HG03521 (cell line): Measurements from ENCODE around the gene CHRNA1.

ENCODE experiments used
- ATAC-seq: cut with Tn5 transposase; IDR thresholded peaks from one replicate; pipeline ENCODE4 v1.9.1; 2021; ENCODE audit warnings: mild to moderate bottlenecking, moderate library complexity; ENCODE audit not compliant: unreplicated experiment

Gene CHRNA1

GRCh38 chr2:174784316-174784715 is 20.0 kb upstream of the CHRNA1 start:
- ATAC-seq: no peak

- no peak for ATAC-seq
These were observed 17.7 kb upstream of the CHRNA1 start for GRCh38 chr2:174781996-174782395.

- no peak for ATAC-seq
These were observed 17.0 kb upstream of the CHRNA1 start for GRCh38 chr2:174781298-174781697.

GRCh38 chr2:174780856-174781255 is 16.6 kb upstream of the CHRNA1 start:
- no peak for ATAC-seq

- ATAC-seq: no peak
These were observed 16.0 kb upstream of the CHRNA1 start for GRCh38 chr2:174780191-174780840.

- ATAC-seq: no peak
These were observed 15.2 kb upstream of the CHRNA1 start for GRCh38 chr2:174779361-174779928.

- ATAC-seq: peak; percentile 76
These were observed 14.1 kb upstream of the CHRNA1 start for GRCh38 chr2:174778085-174778981.

GRCh38 chr2:174777347-174778084 is 13.2 kb upstream of the CHRNA1 start:
- no peak for ATAC-seq

- no peak for ATAC-seq
These were observed 12.4 kb upstream of the CHRNA1 start for GRCh38 chr2:174776675-174777074.

- no peak for ATAC-seq
These were observed 12.0 kb upstream of the CHRNA1 start for GRCh38 chr2:174776223-174776622.

GRCh38 chr2:174775571-174775980 is 11.3 kb upstream of the CHRNA1 start:
- ATAC-seq: no peak

- no peak for ATAC-seq
These were observed 10.6 kb upstream of the CHRNA1 start for GRCh38 chr2:174774886-174775285.

- ATAC-seq: no peak
These were observed 8.9 kb upstream of the CHRNA1 start for GRCh38 chr2:174773215-174773614.

GRCh38 chr2:174772472-174772801 is 8.2 kb upstream of the CHRNA1 start:
- no peak for ATAC-seq

- ATAC-seq: peak; percentile 70
These were observed 7.6 kb upstream of the CHRNA1 start for GRCh38 chr2:174771631-174772471.

GRCh38 chr2:174771136-174771535 is 6.9 kb upstream of the CHRNA1 start:
- ATAC-seq: no peak

- no peak for ATAC-seq
These were observed 4.3 kb upstream of the CHRNA1 start for GRCh38 chr2:174768557-174768956.

- ATAC-seq: no peak
These were observed 2.0 kb upstream of the CHRNA1 start for GRCh38 chr2:174766271-174766670.

- no peak for ATAC-seq
These were observed 1.3 kb upstream of the CHRNA1 start for GRCh38 chr2:174765576-174765975.

GRCh38 chr2:174763780-174764179 is 492 bp downstream of the CHRNA1 start:
- ATAC-seq: no peak
